ENCODE results near the gene GPN2. TPM values are rescaled to one million over a fixed set of nuclear protein-coding genes. Genes with fewer than 3 reads are reported as not detected.

The GPN2 gene
- total and polyA plus RNA-seq, 2 of the 4 experiments (the other 2 are of a cell fraction), result 15.4 to 22.2 TPM

- Histone ChIP-seq H4K20me1 (ENCODE audit: insufficient read depth, low read length) (peaks cover 21% of the 10 kb centered on the region), H3K4me2 (ENCODE audit: low read depth, low read length) (peak within 1 kb of the TSS; percentile 100), H3K36me3 (ENCODE audit: control insufficient read depth, insufficient read depth, low read length) (peaks cover 11% of the 10 kb centered on the region), H3K27me3 (ENCODE audit: control insufficient read depth, insufficient read depth, low read length) (no peaks in the 10 kb centered on the region), H2BK5ac (ENCODE audit: low read depth, low read length, poor library complexity, severe bottlenecking) (peak within 1 kb of the TSS; percentile 79), H4K5ac (ENCODE audit: low read depth, low read length) (peak within 1 kb of the TSS; percentile 79), H4K8ac (ENCODE audit: low read depth in 2 of 2, low read length in 2 of 2) (peak within 1 kb of the TSS; percentile 86 to 99), H2AK9ac (replicated peaks; ENCODE audit: low read depth, low read length, poor library complexity) (peak within 1 kb of the TSS; percentile 98), H3K27ac (ENCODE audit: insufficient read depth, low read length) (peak within 1 kb of the TSS; percentile 79), H2AFZ (replicated peaks; ENCODE audit: low read length, poor library complexity) (peak within 1 kb of the TSS; percentile 94), H4K91ac (ENCODE audit: insufficient read depth, low read depth, low read length) (peak within 1 kb of the TSS; percentile 78), H3K56ac (ENCODE audit: extremely low read depth, insufficient read depth, low read length) (peak within 1 kb of the TSS; percentile 71), H3K9me3 (ENCODE audit: control insufficient read depth, insufficient read depth, low read length) (no peaks in the 10 kb centered on the region), H3K9ac (ENCODE audit: low read depth, low read length) (peak within 1 kb of the TSS; percentile 83), H3K4me3 (ENCODE audit: insufficient read depth, low read depth, low read length) (peak within 1 kb of the TSS; percentile 71), H2BK120ac (ENCODE audit: low read depth, low read length) (peak within 1 kb of the TSS; percentile 62; the same call in 1 of the 2 replicates), H3K4me1 (ENCODE audit: control insufficient read depth, insufficient read depth, low read length) (peaks cover 6% of the 10 kb centered on the region), H3K23ac (ENCODE audit: low read depth, low read length) (peak within 1 kb of the TSS; percentile 94), H2AK5ac (ENCODE audit: low read depth, low read length) (peak within 1 kb of the TSS; percentile 94), H3K18ac (ENCODE audit: low read depth, low read length) (no peak within 1 kb of the TSS), H3K4ac (ENCODE audit: low read depth, low read length) (peak within 1 kb of the TSS; percentile 94), H2BK15ac (ENCODE audit: low read depth, low read length) (no peak within 1 kb of the TSS), H3K79me1 (ENCODE audit: low read depth in 1 of 2, low read length in 2 of 2) (peaks cover 20 to 38% of the 10 kb centered on the region in 2 experiments), H3K9me1 (ENCODE audit: insufficient read depth, low read length) (peaks cover 18% of the 10 kb centered on the region), H3K14ac (replicated peaks; ENCODE audit: low read depth, low read length) (peak within 1 kb of the TSS; percentile 96), H2BK20ac (ENCODE audit: low read depth, low read length) (peak within 1 kb of the TSS; percentile 11; the same call in 1 of the 2 replicates)
- no TSS peak for BruUV-seq (replicated peaks)
- in situ Hi-C loops (cut with MboI; ENCODE audit: low sequenced_read_pairs), result no loop called here
- intact Hi-C loops (cut with micrococcal nuclease), result no loop called here
- ATAC-seq (ENCODE audit: low read depth), result peak; percentile 99
- TF ChIP-seq RFX5 (IDR thresholded peaks at IDR 0.05; ENCODE audit: low read depth, low read length) (no peak), RAD21 (IDR thresholded peaks at IDR 0.05; ENCODE audit: low read length) (no peak), MAZ (IDR thresholded peaks at IDR 0.05; ENCODE audit: borderline replicate concordance, low read depth, low read length) (no peak), POLR2A (IDR thresholded peaks at IDR 0.05; ENCODE audit: low read depth, low read length) (peak; percentile 86), MAFK (IDR thresholded peaks at IDR 0.05; ENCODE audit: low read depth, low read length) (no peak), ELK1 (IDR thresholded peaks at IDR 0.05; ENCODE audit: borderline replicate concordance, low read depth, low read length) (no peak), CHD1 (IDR thresholded peaks at IDR 0.05; ENCODE audit: low read depth, low read length) (no peak), FOS (IDR thresholded peaks at IDR 0.05; ENCODE audit: low read depth, low read length) (no peak), NFE2L2 (IDR thresholded peaks at IDR 0.05; ENCODE audit: low read depth, low read length) (no peak), RCOR1 (IDR thresholded peaks at IDR 0.05; ENCODE audit: insufficient replicate concordance, low read length) (no peak), USF2 (IDR thresholded peaks at IDR 0.05; ENCODE audit: low read depth, low read length) (peak; percentile 24; the same call in 1 of the 2 replicates), BHLHE40 (IDR thresholded peaks at IDR 0.05; ENCODE audit: low read depth, low read length) (no peak), MXI1 (IDR thresholded peaks at IDR 0.05; ENCODE audit: borderline replicate concordance, low read depth, low read length) (peak; percentile 73; the same call in 1 of the 2 replicates), CTCF (conservative IDR thresholded peaks at IDR 0.05; ENCODE audit: low read depth, low read length) (no peak)
- dilution Hi-C loops (cut with HindIII; ENCODE audit: low sequenced_read_pairs, unreplicated experiment), result no loop called here
- peak; percentile 96 for DNase-seq
- CTCF ChIA-PET, result no interaction called here
- 2% methylated on average over 28 of the region's 83 CpGs; no CpG with 5 or more reads in 1 of the 2 experiments for WGBS, 2 experiments (ENCODE audit: extremely low coverage in 2 of 2, insufficient read length in 1 of 2)
- POLR2A ChIA-PET (ENCODE audit: unreplicated experiment), result no interaction called here
Observed at GRCh38 chr1:26921540-26922430, 31.7 kb upstream of the GPN2 start, which contains the start of gene NUDC. Gene NUDC (plus strand): TSS chr1:26921743. CDS start chr1:26921849, 106 bp downstream.

Data from IMR-90 (cell line).